GM12865 (cell line): Measurements from ENCODE around the gene CSF2.

ENCODE experiments used
- DNase-seq: peaks from one replicate; pipeline ENCODE4 v3.0.0; 2010; ENCODE audit warnings: low read depth
- H3K4me3 ChIP-seq: 2 replicates; pipeline ENCODE4 v1.5.1; 2011; ENCODE audit warnings: mild to moderate bottlenecking, low read depth, low read length, control low read depth
- TF ChIP-seq, protein P1 (sequence below): IDR thresholded peaks from 2 replicates; pipeline ENCODE4 v1.5.1; 2011; ENCODE audit warnings: low read length, control low read depth, low read depth, inconsistent platforms; ENCODE audit not compliant: insufficient read depth; ENCODE audit errors: missing control alignments

CSF2 gene

GRCh38 chr5:132054031-132054696 lies 19.4 kb upstream of the CSF2 start:
- H3K4me3 ChIP-seq: no peak overlapping the region
- TF ChIP-seq, protein P1, sequence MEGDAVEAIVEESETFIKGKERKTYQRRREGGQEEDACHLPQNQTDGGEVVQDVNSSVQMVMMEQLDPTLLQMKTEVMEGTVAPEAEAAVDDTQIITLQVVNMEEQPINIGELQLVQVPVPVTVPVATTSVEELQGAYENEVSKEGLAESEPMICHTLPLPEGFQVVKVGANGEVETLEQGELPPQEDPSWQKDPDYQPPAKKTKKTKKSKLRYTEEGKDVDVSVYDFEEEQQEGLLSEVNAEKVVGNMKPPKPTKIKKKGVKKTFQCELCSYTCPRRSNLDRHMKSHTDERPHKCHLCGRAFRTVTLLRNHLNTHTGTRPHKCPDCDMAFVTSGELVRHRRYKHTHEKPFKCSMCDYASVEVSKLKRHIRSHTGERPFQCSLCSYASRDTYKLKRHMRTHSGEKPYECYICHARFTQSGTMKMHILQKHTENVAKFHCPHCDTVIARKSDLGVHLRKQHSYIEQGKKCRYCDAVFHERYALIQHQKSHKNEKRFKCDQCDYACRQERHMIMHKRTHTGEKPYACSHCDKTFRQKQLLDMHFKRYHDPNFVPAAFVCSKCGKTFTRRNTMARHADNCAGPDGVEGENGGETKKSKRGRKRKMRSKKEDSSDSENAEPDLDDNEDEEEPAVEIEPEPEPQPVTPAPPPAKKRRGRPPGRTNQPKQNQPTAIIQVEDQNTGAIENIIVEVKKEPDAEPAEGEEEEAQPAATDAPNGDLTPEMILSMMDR: no peak
- DNase-seq: no peak

- H3K4me3 ChIP-seq: no peak overlapping the region
- DNase-seq: no peak
- TF ChIP-seq, protein P1: no peak
Measured at GRCh38 chr5:132054697-132055440, 18.7 kb upstream of the CSF2 start.

GRCh38 chr5:132055441-132055807 lies 18.2 kb upstream of the CSF2 start:
- TF ChIP-seq, protein P1: no peak
- no peak for DNase-seq
- H3K4me3 ChIP-seq: no peak overlapping the region

DNA sequence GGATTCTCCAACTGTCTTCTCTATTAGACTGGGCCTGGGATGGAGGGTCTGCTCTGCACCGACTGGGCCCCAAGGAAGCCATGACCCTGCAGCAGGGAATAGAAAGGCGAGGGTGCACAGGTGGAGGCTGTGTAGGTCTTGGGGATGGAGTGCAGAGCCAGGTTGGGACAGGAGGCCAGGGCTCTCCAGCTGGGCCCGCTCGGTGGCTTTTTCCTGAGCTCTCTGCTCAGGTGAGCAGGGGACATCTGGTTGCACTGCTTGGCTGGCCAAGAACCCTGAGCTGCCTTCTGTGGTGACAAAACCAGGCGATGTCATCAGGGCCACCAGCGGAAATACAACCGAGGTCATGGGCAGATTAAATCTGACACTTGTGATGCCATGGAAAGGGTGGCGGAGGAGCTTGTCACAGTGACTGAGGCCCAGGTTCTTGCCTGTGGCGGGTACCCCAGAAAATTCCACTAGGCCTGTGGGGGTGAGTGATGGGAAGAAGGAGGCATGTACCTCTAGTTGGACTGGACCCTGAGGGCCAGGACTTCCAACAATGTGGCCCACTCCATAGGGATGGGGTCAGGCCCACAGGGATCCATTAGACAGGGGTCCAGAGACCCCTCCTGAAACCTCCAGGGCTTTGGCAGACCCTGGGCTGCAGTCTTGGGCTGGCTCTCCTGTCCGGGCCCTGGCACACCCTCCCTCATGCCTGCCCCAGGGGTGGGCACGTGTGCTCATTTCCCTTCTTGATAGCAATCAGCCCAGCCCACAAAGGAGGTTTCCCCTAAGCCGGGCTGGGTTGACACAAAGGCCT lies 17.6 kb upstream of the CSF2 start:
- TF ChIP-seq, protein P1: no peak
- H3K4me3 ChIP-seq: no peak overlapping the region
- DNase-seq: no peak

DNA sequence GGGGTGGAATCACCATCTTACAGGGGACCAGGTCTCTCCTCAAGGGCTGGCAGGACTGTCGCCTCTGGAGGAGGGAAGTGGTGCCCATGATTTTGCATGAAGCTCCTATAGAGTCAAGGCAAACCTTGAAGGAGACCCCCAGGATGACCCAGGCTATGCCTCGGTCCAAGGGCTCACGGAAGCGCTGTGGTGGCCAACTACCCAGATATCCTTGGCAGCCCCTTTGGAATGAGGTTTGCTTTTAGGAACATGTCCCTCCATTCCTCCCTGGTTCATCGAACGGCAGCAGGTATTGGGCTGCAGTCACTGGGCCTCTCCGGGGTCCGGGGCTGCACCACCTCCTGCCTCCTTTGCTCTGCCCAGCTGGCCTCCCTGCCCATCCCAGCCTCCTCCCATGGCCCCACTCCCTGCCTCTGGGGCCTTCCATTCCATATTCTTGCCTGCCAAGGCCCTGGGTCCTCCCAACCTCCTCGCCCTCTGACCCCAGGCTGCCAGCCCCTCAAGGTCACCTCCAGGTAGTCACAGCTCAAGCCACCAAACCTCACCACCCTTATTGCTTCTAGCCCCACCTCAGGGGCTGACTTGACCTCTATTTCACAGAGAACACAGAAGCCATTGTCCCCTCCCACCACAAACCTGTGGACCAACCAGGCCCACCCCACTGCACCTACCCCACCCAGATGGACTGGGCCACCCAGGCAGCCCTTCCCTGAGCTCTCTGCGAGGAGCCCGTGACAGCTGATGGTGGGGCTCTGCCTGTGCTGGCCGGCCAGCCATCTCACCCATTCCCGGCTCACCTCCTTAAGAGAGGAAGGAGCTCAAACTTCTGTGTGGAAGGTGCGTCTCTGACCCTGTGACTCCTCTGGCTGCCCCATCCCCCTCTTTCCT lies 16.7 kb upstream of the CSF2 start:
- DNase-seq: no peak
- TF ChIP-seq, protein P1: no peak
- no peak overlapping the region for H3K4me3 ChIP-seq

- TF ChIP-seq, protein P1: no peak
- DNase-seq: no peak
- no peak overlapping the region for H3K4me3 ChIP-seq
Measured at GRCh38 chr5:132057498-132058255, 15.9 kb upstream of the CSF2 start.
